ENCODE results near the gene H6PD.
A peak's percentile ranks its signal among the peaks of the same experiment; 100 is the strongest.

H6PD gene

DNA sequence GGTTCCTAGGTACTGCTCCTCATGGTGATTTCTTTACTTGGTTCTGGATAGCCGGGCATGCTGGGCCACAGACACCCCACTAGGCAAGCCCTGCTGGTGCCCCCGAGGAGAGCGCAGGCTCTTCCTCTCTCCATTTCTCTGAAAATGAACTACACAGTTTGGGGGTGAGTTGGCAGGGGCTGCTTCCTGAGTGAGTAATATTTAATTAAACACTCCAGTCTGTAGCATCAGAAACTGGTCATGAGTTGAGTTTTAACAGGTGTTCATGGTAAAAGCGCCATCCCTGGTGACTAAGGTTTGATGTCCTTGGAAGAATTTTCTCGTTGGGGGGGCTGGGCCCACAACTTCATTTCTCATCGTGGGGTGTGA, 59.8 kb downstream of the H6PD start:
- DNase-seq: peak in 2 of 3 donors; percentile 77 to 86
- no CpG with 5 or more reads among the region's 6 CpGs for WGBS (ENCODE audit: insufficient coverage)
- CTCF ChIA-PET: no interaction called here
- Histone ChIP-seq H3K27me3 (replicated peaks in 2 of 5; ENCODE audit: control insufficient read depth in 4 of 5, insufficient read depth in 5 of 5, low read length in 4 of 5) (peaks cover 0 to 34% (median 13%) of the 10 kb centered on the region in 5 experiments), H3K4me3 (ENCODE audit: control insufficient read depth in 1 of 7, extremely low read depth in 1 of 7, insufficient read depth in 4 of 7, low read depth in 2 of 7, low read length in 6 of 7) (peak overlapping the region in 3 of 7 experiments; percentile 67 to 73 (median 71)), H3K27ac (ENCODE audit: insufficient read depth in 1 of 2, low read depth in 1 of 2, low read length in 2 of 2, poor library complexity in 1 of 2, severe bottlenecking in 2 of 2) (no peak overlapping the region), H3K9me3 (ENCODE audit: control extremely low read depth in 1 of 5, control insufficient read depth in 4 of 5, insufficient read depth in 2 of 5, low read depth in 1 of 5, low read length in 4 of 5) (no peaks in the 10 kb centered on the region), H3K4me1 (ENCODE audit: control extremely low read depth in 1 of 4, control insufficient read depth in 4 of 4, insufficient read depth in 4 of 4, low read length in 3 of 4) (peaks cover 0 to 27% (median 21%) of the 10 kb centered on the region in 4 experiments), H3K36me3 (ENCODE audit: control insufficient read depth in 4 of 4, insufficient read depth in 4 of 4, low read length in 3 of 4) (no peaks in the 10 kb centered on the region)
- POLR2A ChIA-PET: interaction anchor here (0.6 kb wide), 1 partner anchor 139 kb away, joined by 3 read pairs; no protein-coding TSS in a partner anchor

DNA sequence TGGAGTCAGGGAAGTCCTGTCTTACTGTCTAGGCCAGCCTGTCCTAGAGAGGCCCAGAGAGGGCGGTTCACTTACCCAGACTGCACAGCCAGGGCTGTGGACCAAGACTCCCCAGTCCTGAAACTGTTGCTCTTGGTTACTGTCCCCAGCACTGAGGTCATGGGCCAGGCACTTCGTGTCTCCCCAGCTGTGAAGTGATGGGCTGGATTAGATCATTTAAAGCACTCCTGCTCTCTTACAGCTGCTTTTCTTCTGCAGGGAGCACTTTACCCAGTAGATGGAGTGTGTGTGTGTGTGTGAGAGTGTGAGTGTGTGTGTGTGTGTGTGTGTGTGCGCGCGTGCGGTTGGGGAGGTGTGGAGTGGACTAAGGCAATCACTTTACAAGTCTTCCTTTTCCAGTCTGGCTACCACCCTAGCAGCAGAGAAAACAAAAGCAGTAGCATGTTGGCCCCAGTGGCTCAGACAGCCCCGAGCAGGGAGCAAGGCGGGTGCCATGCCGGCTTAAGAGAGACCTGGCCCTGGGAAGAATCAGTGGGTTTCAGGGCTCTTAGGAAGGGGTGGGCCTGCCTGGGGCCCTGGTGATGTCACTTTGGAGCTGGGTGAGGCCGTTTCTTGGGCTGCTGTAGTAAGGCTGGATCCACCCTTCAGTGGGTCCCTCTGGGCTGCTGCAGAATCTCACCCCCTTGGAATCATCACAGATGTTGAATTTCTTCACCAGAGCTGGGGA, 60.5 kb downstream of the H6PD start:
- H3K9me3 ChIP-seq (ENCODE audit: control extremely low read depth in 1 of 5, control insufficient read depth in 4 of 5, insufficient read depth in 2 of 5, low read depth in 1 of 5, low read length in 4 of 5): no peaks in the 10 kb centered on the region
- no peak overlapping the region for H3K27ac ChIP-seq (ENCODE audit: insufficient read depth in 1 of 2, low read depth in 1 of 2, low read length in 2 of 2, poor library complexity in 1 of 2, severe bottlenecking in 2 of 2)
- ChIA-PET CTCF (no interaction called here), POLR2A (interaction anchor here (0.6 kb wide), 1 partner anchor 138 kb away, joined by 3 read pairs; no protein-coding TSS in a partner anchor)
- H3K4me3 ChIP-seq (ENCODE audit: control insufficient read depth in 1 of 7, extremely low read depth in 1 of 7, insufficient read depth in 4 of 7, low read depth in 2 of 7, low read length in 6 of 7): no peak overlapping the region
- 89% methylated on average over 3 of the region's 10 CpGs for WGBS (ENCODE audit: insufficient coverage)
- peaks cover 0 to 34% (median 13%) of the 10 kb centered on the region in 5 experiments for H3K27me3 ChIP-seq (replicated peaks in 2 of 5; ENCODE audit: control insufficient read depth in 4 of 5, insufficient read depth in 5 of 5, low read length in 4 of 5)
- DNase-seq: peak in 2 of 3 donors; percentile 16 to 21
- H3K36me3 ChIP-seq (ENCODE audit: control insufficient read depth in 4 of 4, insufficient read depth in 4 of 4, low read length in 3 of 4): no peaks in the 10 kb centered on the region
- peaks cover 0 to 28% (median 22%) of the 10 kb centered on the region in 4 experiments for H3K4me1 ChIP-seq (ENCODE audit: control extremely low read depth in 1 of 4, control insufficient read depth in 4 of 4, insufficient read depth in 4 of 4, low read length in 3 of 4)

DNA sequence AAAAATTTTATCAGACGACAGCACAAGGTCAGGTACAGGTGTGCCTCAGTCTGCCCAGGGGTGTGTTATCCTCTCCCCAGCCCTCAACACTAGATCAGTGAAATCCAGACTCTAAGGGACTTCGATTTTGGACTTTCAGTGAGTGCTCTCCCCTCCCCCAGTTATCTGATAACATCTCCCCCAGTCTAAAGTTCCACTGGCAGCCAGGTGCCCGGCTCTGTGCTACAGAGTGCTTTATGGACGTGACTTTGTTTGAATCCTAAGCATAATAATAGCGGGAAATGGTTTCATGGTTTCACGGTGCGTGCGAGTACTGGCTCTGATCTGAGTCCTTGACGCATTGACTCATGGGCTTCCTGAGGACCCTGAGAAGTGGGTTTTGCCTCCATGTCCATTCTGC, 61.3 kb downstream of the H6PD start:
- no peaks in the 10 kb centered on the region for H3K9me3 ChIP-seq (ENCODE audit: control extremely low read depth in 1 of 5, control insufficient read depth in 4 of 5, insufficient read depth in 2 of 5, low read depth in 1 of 5, low read length in 4 of 5)
- 89% methylated on average over 9 of the region's 9 CpGs for WGBS (ENCODE audit: insufficient coverage)
- CTCF ChIA-PET: no interaction called here
- POLR2A ChIA-PET: no interaction called here
- no peak for DNase-seq
- peaks cover 0 to 34% (median 13%) of the 10 kb centered on the region in 5 experiments for H3K27me3 ChIP-seq (replicated peaks in 2 of 5; ENCODE audit: control insufficient read depth in 4 of 5, insufficient read depth in 5 of 5, low read length in 4 of 5)
- H3K36me3 ChIP-seq (ENCODE audit: control insufficient read depth in 4 of 4, insufficient read depth in 4 of 4, low read length in 3 of 4): no peaks in the 10 kb centered on the region
- no peak overlapping the region for H3K27ac ChIP-seq (ENCODE audit: insufficient read depth in 1 of 2, low read depth in 1 of 2, low read length in 2 of 2, poor library complexity in 1 of 2, severe bottlenecking in 2 of 2)
- H3K4me3 ChIP-seq (ENCODE audit: control insufficient read depth in 1 of 7, extremely low read depth in 1 of 7, insufficient read depth in 4 of 7, low read depth in 2 of 7, low read length in 6 of 7): no peak overlapping the region
- H3K4me1 ChIP-seq (ENCODE audit: control extremely low read depth in 1 of 4, control insufficient read depth in 4 of 4, insufficient read depth in 4 of 4, low read length in 3 of 4): peaks cover 0 to 33% (median 30%) of the 10 kb centered on the region in 4 experiments

DNA sequence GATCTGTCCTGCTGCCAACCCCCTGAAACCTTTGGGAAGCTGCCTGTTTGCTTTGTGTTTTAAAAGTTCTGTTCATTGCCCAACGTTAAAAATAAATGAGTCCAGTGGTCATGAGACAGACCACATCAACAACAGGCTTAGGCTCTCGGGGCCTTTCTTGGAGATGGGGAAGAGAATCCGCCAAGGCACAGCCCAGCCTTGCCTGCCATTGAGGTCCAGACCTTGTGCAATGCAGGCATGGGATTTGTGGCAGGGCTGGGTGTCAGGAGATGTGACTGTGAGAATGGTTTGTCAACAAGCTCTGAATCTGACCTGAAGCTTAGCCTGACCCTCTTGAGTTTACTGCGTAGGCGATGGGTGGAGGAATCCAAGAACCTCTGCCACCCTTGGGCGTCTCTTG, 62.3 kb downstream of the H6PD start:
- Histone ChIP-seq H3K27ac (ENCODE audit: insufficient read depth in 1 of 2, low read depth in 1 of 2, low read length in 2 of 2, poor library complexity in 1 of 2, severe bottlenecking in 2 of 2) (no peak overlapping the region), H3K27me3 (replicated peaks in 2 of 5; ENCODE audit: control insufficient read depth in 4 of 5, insufficient read depth in 5 of 5, low read length in 4 of 5) (peaks cover 0 to 33% (median 13%) of the 10 kb centered on the region in 5 experiments), H3K36me3 (ENCODE audit: control insufficient read depth in 4 of 4, insufficient read depth in 4 of 4, low read length in 3 of 4) (no peaks in the 10 kb centered on the region), H3K4me3 (ENCODE audit: control insufficient read depth in 1 of 7, extremely low read depth in 1 of 7, insufficient read depth in 4 of 7, low read depth in 2 of 7, low read length in 6 of 7) (no peak overlapping the region), H3K4me1 (ENCODE audit: control extremely low read depth in 1 of 4, control insufficient read depth in 4 of 4, insufficient read depth in 4 of 4, low read length in 3 of 4) (peaks cover 0 to 34% (median 32%) of the 10 kb centered on the region in 4 experiments), H3K9me3 (ENCODE audit: control extremely low read depth in 1 of 5, control insufficient read depth in 4 of 5, insufficient read depth in 2 of 5, low read depth in 1 of 5, low read length in 4 of 5) (no peaks in the 10 kb centered on the region)
- WGBS (ENCODE audit: insufficient coverage): 100% methylated on average over 6 of the region's 6 CpGs
- POLR2A ChIA-PET: no interaction called here
- no peak for DNase-seq
- CTCF ChIA-PET: no interaction called here

DNA sequence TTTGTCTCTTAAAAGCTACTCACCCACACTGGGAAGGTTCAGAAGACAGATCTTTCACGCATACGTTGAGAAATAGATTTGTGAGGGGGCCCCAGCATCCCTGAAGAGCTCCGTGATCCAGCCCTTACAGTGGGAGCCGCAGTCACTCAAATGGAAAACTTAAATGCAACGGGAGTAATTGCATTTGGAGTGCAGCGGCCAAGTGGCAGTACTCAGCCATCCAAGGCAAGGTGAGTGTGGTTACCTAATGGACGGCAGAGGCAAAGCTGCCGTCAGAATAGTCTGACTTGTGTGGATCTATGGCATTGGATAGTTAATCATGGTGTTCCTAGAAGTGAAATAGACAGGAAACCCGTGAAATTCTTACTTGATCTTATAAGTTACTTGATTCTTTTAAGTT, 63.3 kb downstream of the H6PD start:
- peaks cover 0 to 32% (median 28%) of the 10 kb centered on the region in 4 experiments for H3K4me1 ChIP-seq (ENCODE audit: control extremely low read depth in 1 of 4, control insufficient read depth in 4 of 4, insufficient read depth in 4 of 4, low read length in 3 of 4)
- no peaks in the 10 kb centered on the region for H3K9me3 ChIP-seq (ENCODE audit: control extremely low read depth in 1 of 5, control insufficient read depth in 4 of 5, insufficient read depth in 2 of 5, low read depth in 1 of 5, low read length in 4 of 5)
- ChIA-PET POLR2A (no interaction called here), CTCF (interaction anchor here (1.2 to 1.5 kb wide), 2 partner anchors 13 to 23 kb away, joined by 3 to 4 read pairs; no protein-coding TSS in a partner anchor)
- 95% methylated on average over 8 of the region's 9 CpGs for WGBS (ENCODE audit: insufficient coverage)
- DNase-seq: no peak
- peaks cover 0 to 32% (median 11%) of the 10 kb centered on the region in 5 experiments for H3K27me3 ChIP-seq (replicated peaks in 2 of 5; ENCODE audit: control insufficient read depth in 4 of 5, insufficient read depth in 5 of 5, low read length in 4 of 5)
- no peak overlapping the region for H3K27ac ChIP-seq (ENCODE audit: insufficient read depth in 1 of 2, low read depth in 1 of 2, low read length in 2 of 2, poor library complexity in 1 of 2, severe bottlenecking in 2 of 2)
- no peak overlapping the region for H3K4me3 ChIP-seq (ENCODE audit: control insufficient read depth in 1 of 7, extremely low read depth in 1 of 7, insufficient read depth in 4 of 7, low read depth in 2 of 7, low read length in 6 of 7)
- no peaks in the 10 kb centered on the region for H3K36me3 ChIP-seq (ENCODE audit: control insufficient read depth in 4 of 4, insufficient read depth in 4 of 4, low read length in 3 of 4)

DNA sequence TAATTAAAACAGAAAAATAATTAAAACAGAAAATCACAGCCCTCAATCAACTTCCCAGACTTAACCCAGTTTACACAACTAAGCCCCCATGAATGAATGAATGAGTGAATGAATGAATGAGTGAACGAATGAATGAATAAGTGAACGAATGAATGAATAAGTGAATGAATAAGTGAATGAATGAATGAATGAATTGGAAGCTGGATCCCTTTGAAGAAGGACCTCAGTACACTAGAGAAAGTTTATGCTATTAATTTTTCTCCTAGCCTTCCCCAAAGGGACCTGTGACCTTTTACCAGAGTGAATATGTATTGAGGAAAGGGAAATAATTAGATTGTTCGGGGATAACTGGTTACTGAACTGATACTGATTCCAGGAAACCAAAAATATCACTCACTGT, 63.7 kb downstream of the H6PD start:
- Histone ChIP-seq H3K4me3 (ENCODE audit: control insufficient read depth in 1 of 7, extremely low read depth in 1 of 7, insufficient read depth in 4 of 7, low read depth in 2 of 7, low read length in 6 of 7) (no peak overlapping the region), H3K27me3 (replicated peaks in 2 of 5; ENCODE audit: control insufficient read depth in 4 of 5, insufficient read depth in 5 of 5, low read length in 4 of 5) (peaks cover 0 to 32% (median 11%) of the 10 kb centered on the region in 5 experiments), H3K27ac (ENCODE audit: insufficient read depth in 1 of 2, low read depth in 1 of 2, low read length in 2 of 2, poor library complexity in 1 of 2, severe bottlenecking in 2 of 2) (no peak overlapping the region), H3K4me1 (ENCODE audit: control extremely low read depth in 1 of 4, control insufficient read depth in 4 of 4, insufficient read depth in 4 of 4, low read length in 3 of 4) (peaks cover 0 to 33% (median 28%) of the 10 kb centered on the region in 4 experiments), H3K9me3 (ENCODE audit: control extremely low read depth in 1 of 5, control insufficient read depth in 4 of 5, insufficient read depth in 2 of 5, low read depth in 1 of 5, low read length in 4 of 5) (no peaks in the 10 kb centered on the region), H3K36me3 (ENCODE audit: control insufficient read depth in 4 of 4, insufficient read depth in 4 of 4, low read length in 3 of 4) (no peaks in the 10 kb centered on the region)
- no peak for DNase-seq
- no CpG with 5 or more reads among the region's 3 CpGs for WGBS (ENCODE audit: insufficient coverage)
- ChIA-PET POLR2A (no interaction called here), CTCF (interaction anchor here (1.2 to 1.5 kb wide), 2 partner anchors 12 to 23 kb away, joined by 3 to 4 read pairs; no protein-coding TSS in a partner anchor)
